Loucy (cell line): ENCODE data around the gene KIF21A.

ENCODE experiments used
- H2AFZ ChIP-seq: fragments of 200-600 bp; sonication (generic); 2 replicates; pipeline ENCODE4 v1.6.0; 2016; ENCODE audit warnings: antibody characterized with exemption, mild to moderate bottlenecking, low read length, moderate library complexity
- H3F3A ChIP-seq: fragments of 200-600 bp; 2 replicates; pipeline ENCODE4 v1.6.0; 2016; ENCODE audit warnings: antibody characterized with exemption, low read depth, mild to moderate bottlenecking
- H3K27me3 ChIP-seq: fragments of 200-600 bp; sonication (generic); 2 replicates; pipeline ENCODE4 v1.6.1; 2014; ENCODE audit warnings: low read length, mild to moderate bottlenecking; ENCODE audit not compliant: insufficient read depth, poor library complexity, severe bottlenecking
- H3K36me3 ChIP-seq: fragments of 200-600 bp; sonication (generic); 2 replicates; pipeline ENCODE4 v1.6.1; 2016; ENCODE audit warnings: low read length; ENCODE audit not compliant: insufficient read depth
- H3K4me1 ChIP-seq: fragments of 200-600 bp; sonication (generic); 2 replicates; pipeline ENCODE4 v1.5.1; 2014; ENCODE audit warnings: low read length, mild to moderate bottlenecking; ENCODE audit not compliant: insufficient read depth, poor library complexity, severe bottlenecking
- H3K4me2 ChIP-seq: fragments of 200-600 bp; sonication (generic); 2 replicates; pipeline ENCODE4 v1.6.0; 2014; ENCODE audit warnings: antibody characterized with exemption, low read length, low read depth, mild to moderate bottlenecking; ENCODE audit not compliant: poor library complexity, severe bottlenecking
- H3K4me3 ChIP-seq: fragments of 200-600 bp; sonication (generic); 2 replicates; pipeline ENCODE4 v1.5.1; 2014; ENCODE audit warnings: low read length, mild to moderate bottlenecking, mixed read lengths; ENCODE audit not compliant: poor library complexity, severe bottlenecking
- H3K79me2 ChIP-seq: fragments of 200-600 bp; sonication (generic); 2 replicates; pipeline ENCODE4 v1.6.1; 2014; ENCODE audit warnings: low read length; ENCODE audit not compliant: insufficient read depth
- H3K9ac ChIP-seq: fragments of 200-600 bp; sonication (generic); 2 replicates; pipeline ENCODE4 v1.6.0; 2014; ENCODE audit warnings: mild to moderate bottlenecking, low read depth, low read length, moderate library complexity; ENCODE audit not compliant: poor library complexity, severe bottlenecking
- H3K9me2 ChIP-seq: fragments of 200-600 bp; sonication (generic); replicated peaks from 2 replicates; pipeline ENCODE4 v1.6.1; 2016; ENCODE audit warnings: low read depth, low read length, mixed read lengths
- H3K9me3 ChIP-seq: fragments of 200-600 bp; sonication (generic); 2 replicates; pipeline ENCODE4 v1.6.1; 2014; ENCODE audit warnings: mild to moderate bottlenecking, antibody characterized with exemption, low read length, low read depth; ENCODE audit not compliant: insufficient read depth
- H4K20me1 ChIP-seq: fragments of 200-600 bp; sonication (generic); 2 replicates; pipeline ENCODE4 v1.6.0; 2014; ENCODE audit warnings: antibody characterized with exemption, low read length, mild to moderate bottlenecking; ENCODE audit not compliant: insufficient read depth, poor library complexity, severe bottlenecking
- CTCF ChIP-seq: fragments of 200-600 bp; sonication (generic); conservative IDR thresholded peaks from 2 replicates; pipeline ENCODE4 v1.5.1; 2014; ENCODE audit warnings: mild to moderate bottlenecking, antibody characterized with exemption, low read length
- EZH2phosphoT487 ChIP-seq: fragments of 200-600 bp; IDR thresholded peaks from 2 replicates; pipeline ENCODE4 v1.6.1; 2018; ENCODE audit warnings: antibody characterized with exemption, mild to moderate bottlenecking, moderate library complexity, borderline replicate concordance

KIF21A gene

GRCh38 chr12:39269492-39269891 lies 173.4 kb downstream of the KIF21A start:
- Histone ChIP-seq H2AFZ (no peak overlapping the region), H3K79me2 (no peaks in the 10 kb centered on the region), H3K27me3 (no peaks in the 10 kb centered on the region), H3K9ac (no peak overlapping the region), H3F3A (no peaks in the 10 kb centered on the region), H3K4me3 (no peak overlapping the region), H3K4me2 (no peak overlapping the region), H3K9me2 (no peaks in the 10 kb centered on the region), H3K36me3 (no peaks in the 10 kb centered on the region), H3K9me3 (no peaks in the 10 kb centered on the region), H4K20me1 (no peaks in the 10 kb centered on the region), H3K4me1 (no peaks in the 10 kb centered on the region)
- no peak for TF ChIP-seq EZH2phosphoT487
- TF ChIP-seq CTCF = no peak

DNA sequence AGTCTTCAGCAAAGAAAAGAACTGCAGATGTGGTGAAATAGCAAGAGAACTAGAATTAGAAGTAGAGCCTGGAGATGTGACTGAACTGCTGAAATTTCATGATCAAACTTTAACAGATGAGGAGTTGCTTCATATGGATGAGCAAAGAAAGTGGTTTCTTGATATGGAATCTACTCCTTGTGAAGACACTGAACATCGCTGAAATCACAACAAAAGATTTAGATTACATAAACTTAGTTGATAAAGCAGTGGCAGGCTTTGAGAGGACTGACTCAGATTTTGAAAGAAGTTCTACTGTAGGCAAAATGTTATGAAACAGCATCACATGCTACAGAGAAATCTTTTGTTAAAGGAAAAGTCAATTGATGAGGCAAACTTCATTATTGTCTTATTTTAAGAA lies 175.0 kb downstream of the KIF21A start:
- no peak overlapping the region for H3K4me3 ChIP-seq
- H3K4me1 ChIP-seq = no peaks in the 10 kb centered on the region
- no peaks in the 10 kb centered on the region for H3K9me3 ChIP-seq
- H2AFZ ChIP-seq = no peak overlapping the region
- H4K20me1 ChIP-seq = no peaks in the 10 kb centered on the region
- no peaks in the 10 kb centered on the region for H3K36me3 ChIP-seq
- no peak for TF ChIP-seq CTCF
- no peak for TF ChIP-seq EZH2phosphoT487
- H3K9ac ChIP-seq = no peak overlapping the region
- H3K9me2 ChIP-seq = no peaks in the 10 kb centered on the region
- H3K27me3 ChIP-seq = no peaks in the 10 kb centered on the region
- no peaks in the 10 kb centered on the region for H3K79me2 ChIP-seq
- H3K4me2 ChIP-seq = no peak overlapping the region
- H3F3A ChIP-seq = no peaks in the 10 kb centered on the region

DNA sequence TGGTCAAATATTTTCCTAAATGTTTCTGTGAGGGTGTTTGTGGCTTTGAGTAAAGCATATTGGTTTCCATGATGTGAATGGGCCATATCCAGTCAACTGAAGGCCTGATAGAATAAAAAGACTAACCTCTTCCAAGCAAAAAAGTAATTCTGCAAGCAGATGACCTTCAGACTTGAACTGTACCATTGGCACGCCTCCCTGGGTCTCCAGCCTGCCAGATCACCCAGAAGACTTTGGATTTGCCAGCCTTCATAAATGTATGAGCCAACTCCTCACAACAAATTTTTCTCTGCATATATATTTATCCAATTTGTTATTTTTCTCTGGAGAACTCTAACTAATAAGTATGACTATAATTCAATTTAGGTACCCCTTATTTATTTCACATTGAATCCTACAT lies 190.3 kb downstream of the KIF21A start:
- Histone ChIP-seq H3K36me3 (no peaks in the 10 kb centered on the region), H3K9me2 (no peaks in the 10 kb centered on the region), H4K20me1 (no peaks in the 10 kb centered on the region), H3K4me3 (no peak overlapping the region), H2AFZ (no peak overlapping the region), H3K4me2 (no peak overlapping the region), H3F3A (no peaks in the 10 kb centered on the region), H3K9ac (no peak overlapping the region), H3K27me3 (no peaks in the 10 kb centered on the region), H3K9me3 (no peaks in the 10 kb centered on the region), H3K4me1 (no peaks in the 10 kb centered on the region), H3K79me2 (no peaks in the 10 kb centered on the region)
- TF ChIP-seq CTCF (no peak), EZH2phosphoT487 (no peak)
